Osteoblast (primary cell): ENCODE results near the gene VPS18. TPM values are rescaled to one million over a fixed set of nuclear protein-coding genes. Genes with fewer than 3 reads are reported as not detected.
A peak's percentile ranks its signal among the peaks of the same experiment; 100 is the strongest.

ENCODE experiments used
- DNase-seq: peaks from one replicate; pipeline ENCODE4 v3.0.0; 2011; ENCODE audit warnings: low spot score, mixed read lengths; ENCODE audit not compliant: insufficient read length; ENCODE audit errors: missing footprints
- H2AFZ ChIP-seq: 2 replicates; pipeline ENCODE4 v1.6.0; 2011; ENCODE audit warnings: mild to moderate bottlenecking, low read length
- H3K27ac ChIP-seq: 2 replicates; pipeline ENCODE4 v1.5.1; 2011; ENCODE audit warnings: mild to moderate bottlenecking, low read depth, low read length, moderate library complexity
- H3K27me3 ChIP-seq: 2 replicates; pipeline ENCODE4 v1.6.0; 2012; ENCODE audit warnings: mild to moderate bottlenecking, control low read depth, inconsistent platforms, low read length, moderate library complexity; ENCODE audit not compliant: insufficient read depth
- H3K36me3 ChIP-seq: 2 replicates; pipeline ENCODE4 v1.5.1; 2011; ENCODE audit warnings: mild to moderate bottlenecking, low read length, control low read depth, moderate library complexity; ENCODE audit not compliant: insufficient read depth
- H3K4me1 ChIP-seq: 2 replicates; pipeline ENCODE4 v1.5.1; 2011; ENCODE audit warnings: mild to moderate bottlenecking, low read length, control low read depth, moderate library complexity; ENCODE audit not compliant: insufficient read depth
- H3K4me2 ChIP-seq: 2 replicates; pipeline ENCODE4 v1.6.0; 2011; ENCODE audit warnings: mild to moderate bottlenecking, low read length; ENCODE audit not compliant: insufficient read depth
- H3K4me3 ChIP-seq: fragments of 200-600 bp; sonication (generic); 3 replicates; pipeline ENCODE4 v1.5.1; 2012; ENCODE audit warnings: mild to moderate bottlenecking, low read length, inconsistent platforms; ENCODE audit not compliant: insufficient read depth
- H3K79me2 ChIP-seq: 2 replicates; pipeline ENCODE4 v1.6.0; 2012; ENCODE audit warnings: mild to moderate bottlenecking, low read length, control low read depth, inconsistent platforms; ENCODE audit not compliant: insufficient read depth
- H3K9me3 ChIP-seq: 2 replicates; pipeline ENCODE4 v1.5.1; 2011; ENCODE audit warnings: low read depth, low read length, control low read depth
- H4K20me1 ChIP-seq: 2 replicates; pipeline ENCODE4 v1.6.0; 2012; ENCODE audit warnings: mild to moderate bottlenecking, low read length, control low read depth; ENCODE audit not compliant: insufficient read depth
- total RNA-seq: library from RNA; depleted of rRNA; stranded (reverse); fragments of >200 nt; gene quantifications from 2 replicates; pipeline ENCODE4 v1.2.3, GENCODE V29; 2012
- TF ChIP-seq, protein P1 (sequence below): IDR thresholded peaks from 2 replicates; pipeline ENCODE4 v1.5.1; 2011; ENCODE audit warnings: mild to moderate bottlenecking, low read depth, low read length, moderate library complexity; ENCODE audit errors: extremely low read depth

Gene VPS18
- total RNA-seq, 1 donor = 60.8 TPM

- Histone ChIP-seq H3K36me3 (no peaks in the 10 kb centered on the region), H3K4me1 (no peaks in the 10 kb centered on the region), H3K4me2 (no peak overlapping the region), H3K27me3 (peaks cover 3% of the 10 kb centered on the region), H3K79me2 (no peaks in the 10 kb centered on the region), H3K27ac (no peak overlapping the region), H2AFZ (no peak overlapping the region), H3K4me3 (no peak overlapping the region), H4K20me1 (no peaks in the 10 kb centered on the region), H3K9me3 (no peaks in the 10 kb centered on the region)
- peak; percentile 45 for DNase-seq
- TF ChIP-seq, protein P1, sequence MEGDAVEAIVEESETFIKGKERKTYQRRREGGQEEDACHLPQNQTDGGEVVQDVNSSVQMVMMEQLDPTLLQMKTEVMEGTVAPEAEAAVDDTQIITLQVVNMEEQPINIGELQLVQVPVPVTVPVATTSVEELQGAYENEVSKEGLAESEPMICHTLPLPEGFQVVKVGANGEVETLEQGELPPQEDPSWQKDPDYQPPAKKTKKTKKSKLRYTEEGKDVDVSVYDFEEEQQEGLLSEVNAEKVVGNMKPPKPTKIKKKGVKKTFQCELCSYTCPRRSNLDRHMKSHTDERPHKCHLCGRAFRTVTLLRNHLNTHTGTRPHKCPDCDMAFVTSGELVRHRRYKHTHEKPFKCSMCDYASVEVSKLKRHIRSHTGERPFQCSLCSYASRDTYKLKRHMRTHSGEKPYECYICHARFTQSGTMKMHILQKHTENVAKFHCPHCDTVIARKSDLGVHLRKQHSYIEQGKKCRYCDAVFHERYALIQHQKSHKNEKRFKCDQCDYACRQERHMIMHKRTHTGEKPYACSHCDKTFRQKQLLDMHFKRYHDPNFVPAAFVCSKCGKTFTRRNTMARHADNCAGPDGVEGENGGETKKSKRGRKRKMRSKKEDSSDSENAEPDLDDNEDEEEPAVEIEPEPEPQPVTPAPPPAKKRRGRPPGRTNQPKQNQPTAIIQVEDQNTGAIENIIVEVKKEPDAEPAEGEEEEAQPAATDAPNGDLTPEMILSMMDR = no peak
Measured at GRCh38 chr15:40852529-40852928, 41.7 kb upstream of the VPS18 start.

DNA sequence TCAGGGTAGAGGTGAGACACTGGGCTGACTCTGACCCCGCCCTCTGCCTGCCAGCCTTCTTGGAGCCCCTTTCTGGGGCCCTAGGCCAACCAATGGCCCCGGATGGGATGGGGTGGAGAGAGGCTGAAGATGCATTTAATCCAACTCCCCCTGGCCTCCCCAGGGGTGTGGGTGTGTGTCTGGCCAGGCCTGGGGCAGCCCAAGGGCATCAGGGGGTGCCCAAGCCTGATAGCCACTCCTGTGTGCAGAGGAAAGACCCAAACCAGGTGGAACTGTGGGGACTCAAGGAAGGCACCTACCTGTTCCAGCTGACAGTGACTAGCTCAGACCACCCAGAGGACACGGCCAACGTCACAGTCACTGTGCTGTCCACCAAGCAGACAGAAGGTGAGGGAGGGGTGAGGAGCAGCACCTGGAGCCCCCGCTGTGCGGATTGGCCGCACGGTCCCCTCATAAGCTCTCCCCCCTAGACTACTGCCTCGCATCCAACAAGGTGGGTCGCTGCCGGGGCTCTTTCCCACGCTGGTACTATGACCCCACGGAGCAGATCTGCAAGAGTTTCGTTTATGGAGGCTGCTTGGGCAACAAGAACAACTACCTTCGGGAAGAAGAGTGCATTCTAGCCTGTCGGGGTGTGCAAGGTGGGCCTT, 40.9 kb upstream of the VPS18 start:
- H4K20me1 ChIP-seq = no peaks in the 10 kb centered on the region
- peak; percentile 66 for DNase-seq
- H3K79me2 ChIP-seq = no peaks in the 10 kb centered on the region
- H3K4me1 ChIP-seq = no peaks in the 10 kb centered on the region
- TF ChIP-seq, protein P1 = no peak
- no peak overlapping the region for H3K4me3 ChIP-seq
- H3K36me3 ChIP-seq = no peaks in the 10 kb centered on the region
- H3K27me3 ChIP-seq = no peaks in the 10 kb centered on the region
- no peak overlapping the region for H3K4me2 ChIP-seq
- no peaks in the 10 kb centered on the region for H3K9me3 ChIP-seq
- H3K27ac ChIP-seq = no peak overlapping the region
- no peak overlapping the region for H2AFZ ChIP-seq

DNA sequence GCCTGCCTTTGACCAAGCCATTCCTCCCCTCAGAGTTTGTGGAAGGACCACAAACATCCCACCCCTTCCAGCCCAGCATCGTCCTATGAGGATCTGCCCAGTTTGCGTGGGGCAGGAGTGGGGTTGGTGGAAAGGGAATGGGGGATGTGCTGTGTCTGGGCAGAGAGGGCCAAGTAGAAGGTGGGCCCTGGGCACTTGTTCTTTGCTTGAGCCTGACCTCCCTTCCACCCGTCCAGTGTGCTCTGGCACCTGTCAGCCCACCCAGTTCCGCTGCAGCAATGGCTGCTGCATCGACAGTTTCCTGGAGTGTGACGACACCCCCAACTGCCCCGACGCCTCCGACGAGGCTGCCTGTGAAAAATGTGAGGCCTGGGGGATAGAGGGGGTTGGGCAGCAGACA, 40.1 kb upstream of the VPS18 start:
- peak; percentile 38 for DNase-seq
- no peaks in the 10 kb centered on the region for H3K9me3 ChIP-seq

DNA sequence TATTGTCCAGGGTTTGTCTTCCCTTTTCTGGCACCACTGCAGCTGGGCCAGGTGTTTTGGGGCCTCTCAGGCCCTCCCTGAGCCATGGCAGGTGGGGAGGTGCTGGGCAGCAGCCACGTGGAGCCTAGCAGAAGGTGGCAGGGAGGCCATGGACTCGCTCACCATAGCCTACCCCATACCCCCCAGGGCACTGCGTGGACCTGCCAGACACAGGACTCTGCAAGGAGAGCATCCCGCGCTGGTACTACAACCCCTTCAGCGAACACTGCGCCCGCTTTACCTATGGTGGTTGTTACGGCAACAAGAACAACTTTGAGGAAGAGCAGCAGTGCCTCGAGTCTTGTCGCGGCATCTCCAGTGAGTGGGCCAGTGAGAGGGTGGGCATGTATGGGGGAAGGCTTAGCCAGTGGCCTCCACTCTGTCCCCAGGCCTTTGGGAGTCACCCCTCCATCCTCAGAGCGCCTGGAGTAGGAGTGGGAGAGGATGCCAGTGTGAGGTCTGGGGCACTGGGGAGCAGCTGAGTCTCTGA, 38.5 kb upstream of the VPS18 start:
- TF ChIP-seq, protein P1 = no peak
- H3K27me3 ChIP-seq = no peaks in the 10 kb centered on the region
- H4K20me1 ChIP-seq = no peaks in the 10 kb centered on the region

More for the DNA sequence above, 40.1 kb upstream of the VPS18 start:
- Histone ChIP-seq H3K4me2 (no peak overlapping the region), H3K27ac (no peak overlapping the region), H3K36me3 (no peaks in the 10 kb centered on the region), H3K4me3 (no peak overlapping the region), H3K27me3 (no peaks in the 10 kb centered on the region), H3K4me1 (no peaks in the 10 kb centered on the region), H2AFZ (no peak overlapping the region), H4K20me1 (no peaks in the 10 kb centered on the region), H3K79me2 (no peaks in the 10 kb centered on the region)
- TF ChIP-seq, protein P1 = no peak

More for the DNA sequence above, 38.5 kb upstream of the VPS18 start:
- Histone ChIP-seq H2AFZ (no peak overlapping the region), H3K27ac (no peak overlapping the region), H3K4me1 (no peaks in the 10 kb centered on the region), H3K36me3 (no peaks in the 10 kb centered on the region), H3K9me3 (no peaks in the 10 kb centered on the region), H3K4me3 (no peak overlapping the region), H3K4me2 (no peak overlapping the region), H3K79me2 (no peaks in the 10 kb centered on the region)
- peak; percentile 21 for DNase-seq
